IMR-90 (cell line): ENCODE data around the gene ZNF263. TPM values are rescaled to one million over a fixed set of nuclear protein-coding genes. Genes with fewer than 3 reads are reported as not detected.

Experiments used
- ATAC-seq: fragments of 200-7000 bp; cut with Tn5 transposase; 2 replicates; pipeline ENCODE4 v1.9.1; 2020; ENCODE audit warnings: low read depth, mild to moderate bottlenecking, moderate library complexity
- BruUV-seq: library from RNA; stranded (reverse); fragments of 400-500 nt; replicated peaks from 2 replicates; lab custom pipeline; 2021; lab: Mats Ljungman, UMichigan
- CTCF ChIA-PET: fragments of 300-600 bp; formaldehyde crosslinking; extraction: SDS; loops from one replicate; lab custom pipeline; 2021; ENCODE audit warnings: antibody characterized with exemption; lab: Yijun Ruan, JAX
- POLR2A ChIA-PET: fragments of 300-600 bp; sonication (Branson Sonifier 250); formaldehyde crosslinking; loops from one replicate; lab custom pipeline; 2022; ENCODE audit warnings: antibody characterized with exemption; ENCODE audit not compliant: unreplicated experiment; lab: Charles Lee
- DNase-seq: peaks from one replicate; pipeline ENCODE4 v3.0.0; 2013
- H2AFZ ChIP-seq: replicated peaks from 2 replicates; pipeline ENCODE3; 2013; ENCODE audit warnings: low read length, mild to moderate bottlenecking; ENCODE audit not compliant: poor library complexity
- H2AK5ac ChIP-seq: 2 replicates; pipeline ENCODE4 v1.6.1; 2013; ENCODE audit warnings: low read depth, low read length, inconsistent platforms
- H2AK9ac ChIP-seq: replicated peaks from 2 replicates; pipeline ENCODE3; 2013; ENCODE audit warnings: mild to moderate bottlenecking, low read depth, low read length, moderate library complexity; ENCODE audit not compliant: poor library complexity
- H2BK120ac ChIP-seq: 2 replicates; pipeline ENCODE4 v1.6.1; 2013; ENCODE audit warnings: low read depth, low read length, inconsistent platforms
- H2BK15ac ChIP-seq: 3 replicates; pipeline ENCODE4 v1.6.1; 2013; ENCODE audit warnings: low read depth, low read length, inconsistent platforms
- H2BK20ac ChIP-seq: 2 replicates; pipeline ENCODE4 v1.6.1; 2013; ENCODE audit warnings: low read depth, mild to moderate bottlenecking, inconsistent platforms, low read length, moderate library complexity
- H2BK5ac ChIP-seq: 2 replicates; pipeline ENCODE4 v1.6.1; 2013; ENCODE audit warnings: mild to moderate bottlenecking, low read depth, low read length, inconsistent platforms; ENCODE audit not compliant: poor library complexity, severe bottlenecking
- H3K14ac ChIP-seq: replicated peaks from 2 replicates; pipeline ENCODE4 v1.6.1; 2013; ENCODE audit warnings: low read depth, low read length, inconsistent platforms
- H3K18ac ChIP-seq: 2 replicates; pipeline ENCODE4 v1.6.1; 2013; ENCODE audit warnings: low read depth, low read length, control low read depth
- H3K23ac ChIP-seq: 2 replicates; pipeline ENCODE4 v1.6.1; 2013; ENCODE audit warnings: low read depth, low read length, inconsistent platforms
- H3K27ac ChIP-seq: 2 replicates; pipeline ENCODE4 v1.5.1; 2013; ENCODE audit warnings: mild to moderate bottlenecking, control low read depth, low read length; ENCODE audit not compliant: insufficient read depth
- H3K27me3 ChIP-seq: 2 replicates; pipeline ENCODE4 v1.6.1; 2013; ENCODE audit warnings: low read length; ENCODE audit not compliant: control insufficient read depth, insufficient read depth
- H3K36me3 ChIP-seq: 2 replicates; pipeline ENCODE4 v1.6.1; 2013; ENCODE audit warnings: low read length, mixed read lengths; ENCODE audit not compliant: control insufficient read depth, insufficient read depth
- H3K4ac ChIP-seq: 2 replicates; pipeline ENCODE4 v1.6.1; 2013; ENCODE audit warnings: low read depth, low read length, inconsistent platforms
- H3K4me1 ChIP-seq: 2 replicates; pipeline ENCODE4 v1.6.1; 2013; ENCODE audit warnings: low read length, mixed read lengths; ENCODE audit not compliant: control insufficient read depth, insufficient read depth
- H3K4me2 ChIP-seq: 2 replicates; pipeline ENCODE4 v1.6.1; 2013; ENCODE audit warnings: low read depth, mild to moderate bottlenecking, control low read depth, low read length, moderate library complexity
- H3K4me3 ChIP-seq: 2 replicates; pipeline ENCODE4 v1.5.1; 2013; ENCODE audit warnings: low read depth, mild to moderate bottlenecking, control low read depth, low read length, moderate library complexity; ENCODE audit not compliant: insufficient read depth
- H3K56ac ChIP-seq: 2 replicates; pipeline ENCODE4 v1.6.1; 2013; ENCODE audit warnings: low read length, inconsistent platforms; ENCODE audit not compliant: insufficient read depth; ENCODE audit errors: extremely low read depth
- H3K79me1 ChIP-seq, 2 experiments: 2 replicates each; pipeline ENCODE4 v1.6.1; 2013; ENCODE audit warnings: low read length in 2 of 2, inconsistent platforms in 1 of 2, low read depth in 1 of 2
- H3K9ac ChIP-seq: 2 replicates; pipeline ENCODE4 v1.6.1; 2013; ENCODE audit warnings: low read depth, low read length, control low read depth
- H3K9me1 ChIP-seq: 2 replicates; pipeline ENCODE4 v1.6.1; 2013; ENCODE audit warnings: low read length, inconsistent platforms; ENCODE audit not compliant: insufficient read depth
- H3K9me3 ChIP-seq: 2 replicates; pipeline ENCODE4 v1.6.1; 2013; ENCODE audit warnings: low read length; ENCODE audit not compliant: control insufficient read depth, insufficient read depth
- H4K20me1 ChIP-seq: 2 replicates; pipeline ENCODE4 v1.6.1; 2013; ENCODE audit warnings: low read length, inconsistent platforms; ENCODE audit not compliant: insufficient read depth
- H4K5ac ChIP-seq: 2 replicates; pipeline ENCODE4 v1.6.1; 2013; ENCODE audit warnings: mild to moderate bottlenecking, low read depth, low read length, control low read depth
- H4K8ac ChIP-seq, 2 experiments: 2 replicates each; pipeline ENCODE4 v1.6.1; 2013; ENCODE audit warnings: low read depth in 2 of 2, low read length in 2 of 2, control low read depth in 1 of 2, inconsistent platforms in 1 of 2
- H4K91ac ChIP-seq: 2 replicates; pipeline ENCODE4 v1.6.1; 2013; ENCODE audit warnings: low read depth, low read length, inconsistent platforms; ENCODE audit not compliant: insufficient read depth
- BHLHE40 ChIP-seq: fragments of 150-350 bp; IDR thresholded peaks from 2 replicates; pipeline ENCODE4 v1.6.1; 2016; ENCODE audit warnings: mild to moderate bottlenecking, low read depth, low read length
- CEBPB ChIP-seq: IDR thresholded peaks from 2 replicates; pipeline ENCODE4 v1.6.1; 2012; ENCODE audit warnings: low read depth, low read length, improper control_type of control experiment
- CHD1 ChIP-seq: IDR thresholded peaks from 2 replicates; pipeline ENCODE4 v1.6.1; 2012; ENCODE audit warnings: low read depth, low read length, improper control_type of control experiment
- ELK1 ChIP-seq: fragments of 150-350 bp; IDR thresholded peaks from 2 replicates; pipeline ENCODE4 v1.6.1; 2016; ENCODE audit warnings: low read depth, mild to moderate bottlenecking, low read length, moderate library complexity, borderline replicate concordance
- FOS ChIP-seq: fragments of 150-350 bp; IDR thresholded peaks from 2 replicates; pipeline ENCODE4 v1.6.1; 2016; ENCODE audit warnings: low read depth, low read length
- MAFK ChIP-seq: IDR thresholded peaks from 2 replicates; pipeline ENCODE4 v1.6.1; 2012; ENCODE audit warnings: low read depth, low read length, improper control_type of control experiment
- MAZ ChIP-seq: IDR thresholded peaks from 2 replicates; pipeline ENCODE4 v1.6.1; 2012; ENCODE audit warnings: low read depth, mild to moderate bottlenecking, low read length, improper control_type of control experiment, moderate library complexity, borderline replicate concordance
- MXI1 ChIP-seq: IDR thresholded peaks from 2 replicates; pipeline ENCODE4 v1.6.1; 2012; ENCODE audit warnings: low read depth, mild to moderate bottlenecking, low read length, moderate library complexity, borderline replicate concordance
- NFE2L2 ChIP-seq: fragments of 150-350 bp; IDR thresholded peaks from 2 replicates; pipeline ENCODE4 v1.6.1; 2016; ENCODE audit warnings: low read depth, mild to moderate bottlenecking, low read length
- POLR2A ChIP-seq: IDR thresholded peaks from 2 replicates; pipeline ENCODE4 v1.6.1; 2012; ENCODE audit warnings: mild to moderate bottlenecking, low read depth, low read length
- RAD21 ChIP-seq: IDR thresholded peaks from 2 replicates; pipeline ENCODE4 v1.6.1; 2012; ENCODE audit warnings: low read length, improper control_type of control experiment
- RCOR1 ChIP-seq: IDR thresholded peaks from 2 replicates; pipeline ENCODE4 v1.6.1; 2012; ENCODE audit warnings: mild to moderate bottlenecking, low read length, improper control_type of control experiment; ENCODE audit not compliant: insufficient replicate concordance
- RFX5 ChIP-seq: IDR thresholded peaks from 2 replicates; pipeline ENCODE4 v1.8.0; 2012; ENCODE audit warnings: low read depth, mild to moderate bottlenecking, low read length, moderate library complexity
- SMC3 ChIP-seq: fragments of 150-350 bp; IDR thresholded peaks from 2 replicates; pipeline ENCODE4 v1.6.1; 2016; ENCODE audit warnings: low read depth, mild to moderate bottlenecking, antibody characterized with exemption, low read length, moderate library complexity
- WGBS, 2 experiments: methylation state at CpG; one replicate each; pipeline versions ENCODE4 v1.1.5 to v1.1.7; 2013; ENCODE audit warnings: missing lambda C conversion rate in 2 of 2; ENCODE audit not compliant: insufficient read length in 1 of 2; ENCODE audit errors: extremely low coverage in 2 of 2; 5-methylcytosine and 5-hydroxymethylcytosine counted together
- dilution Hi-C: fragments of 300-500 bp; cut with HindIII; formaldehyde crosslinking; loops from one replicate; pipeline ENCODE4 v1.14.3; 2018; ENCODE audit warnings: low sequenced_read_pairs; ENCODE audit not compliant: unreplicated experiment
- in situ Hi-C: fragments of 300-500 bp; cut with MboI; formaldehyde crosslinking; loops from 3 replicates; pipeline ENCODE4 v1.14.3; 2019; ENCODE audit warnings: low sequenced_read_pairs, inconsistent platforms, mixed read lengths
- intact Hi-C: fragments of 100-400 bp; cut with micrococcal nuclease; formaldehyde crosslinking; loops from 2 replicates; pipeline ENCODE4 v1.10.0; 2022
- polyA plus RNA-seq, 3 experiments: library from polyadenylated mRNA; depleted of rRNA; stranded (reverse); fragments of >200 nt; gene quantifications; 2 replicates each; pipeline ENCODE4 v1.2.3, GENCODE V29; 2012; ENCODE audit warnings: low replicate concordance in 1 of 3
- total RNA-seq: library from RNA; depleted of rRNA; stranded (reverse); fragments of >200 nt; gene quantifications from 2 replicates; pipeline ENCODE4 v1.2.3, GENCODE V29; 2012
- TF ChIP-seq, protein P1 (sequence below): conservative IDR thresholded peaks from 2 replicates; pipeline ENCODE4 v1.5.1; 2012; ENCODE audit warnings: mild to moderate bottlenecking, low read depth, low read length, improper control_type of control experiment

ZNF263 gene
- total and polyA plus RNA-seq, 2 of the 4 experiments (the other 2 are of a cell fraction), result 20.8 to 40.3 TPM

- Histone ChIP-seq H3K27me3 (peaks cover 3% of the 10 kb centered on the region), H3K79me1 (peaks cover 8 to 36% of the 10 kb centered on the region in 2 experiments), H3K9me3 (peaks cover 3% of the 10 kb centered on the region; the same call in 1 of the 2 replicates), H4K5ac (no peak overlapping the region), H2AFZ (no peak overlapping the region), H2BK5ac (no peak overlapping the region), H3K14ac (no peak overlapping the region), H3K23ac (no peak overlapping the region; the same call in 1 of the 2 replicates), H3K4me1 (peaks cover 6% of the 10 kb centered on the region; the same call in 1 of the 2 replicates), H4K8ac (peak overlapping the region in 1 of 2 experiments; percentile 57; a peak in 1 of 4 replicates), H3K27ac (no peak overlapping the region), H3K36me3 (peaks cover 8% of the 10 kb centered on the region), H3K18ac (no peak overlapping the region), H3K9ac (no peak overlapping the region), H4K91ac (no peak overlapping the region), H3K4ac (no peak overlapping the region), H3K9me1 (no peaks in the 10 kb centered on the region), H2BK15ac (no peak overlapping the region), H2AK9ac (no peak overlapping the region), H3K4me3 (no peak overlapping the region), H4K20me1 (peaks cover 19% of the 10 kb centered on the region), H2AK5ac (no peak overlapping the region), H2BK120ac (no peak overlapping the region), H2BK20ac (no peak overlapping the region), H3K56ac (no peak overlapping the region), H3K4me2 (no peak overlapping the region)
- TF ChIP-seq FOS (no peak), MAFK (no peak), SMC3 (no peak), RAD21 (no peak), CHD1 (no peak), POLR2A (no peak), MXI1 (no peak), CEBPB (no peak), RFX5 (no peak), BHLHE40 (no peak), MAZ (no peak), RCOR1 (no peak), NFE2L2 (no peak), ELK1 (no peak)
- TF ChIP-seq, protein P1, sequence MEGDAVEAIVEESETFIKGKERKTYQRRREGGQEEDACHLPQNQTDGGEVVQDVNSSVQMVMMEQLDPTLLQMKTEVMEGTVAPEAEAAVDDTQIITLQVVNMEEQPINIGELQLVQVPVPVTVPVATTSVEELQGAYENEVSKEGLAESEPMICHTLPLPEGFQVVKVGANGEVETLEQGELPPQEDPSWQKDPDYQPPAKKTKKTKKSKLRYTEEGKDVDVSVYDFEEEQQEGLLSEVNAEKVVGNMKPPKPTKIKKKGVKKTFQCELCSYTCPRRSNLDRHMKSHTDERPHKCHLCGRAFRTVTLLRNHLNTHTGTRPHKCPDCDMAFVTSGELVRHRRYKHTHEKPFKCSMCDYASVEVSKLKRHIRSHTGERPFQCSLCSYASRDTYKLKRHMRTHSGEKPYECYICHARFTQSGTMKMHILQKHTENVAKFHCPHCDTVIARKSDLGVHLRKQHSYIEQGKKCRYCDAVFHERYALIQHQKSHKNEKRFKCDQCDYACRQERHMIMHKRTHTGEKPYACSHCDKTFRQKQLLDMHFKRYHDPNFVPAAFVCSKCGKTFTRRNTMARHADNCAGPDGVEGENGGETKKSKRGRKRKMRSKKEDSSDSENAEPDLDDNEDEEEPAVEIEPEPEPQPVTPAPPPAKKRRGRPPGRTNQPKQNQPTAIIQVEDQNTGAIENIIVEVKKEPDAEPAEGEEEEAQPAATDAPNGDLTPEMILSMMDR, result no peak
- POLR2A ChIA-PET, result no interaction called here
- intact Hi-C loops, result loop anchor here (10.0 kb wide), 1 partner anchor 223 kb away; the partner anchor contains the start of gene CLUAP1
- no CpG with 5 or more reads among the region's 6 CpGs for WGBS, 2 experiments
- no peak for DNase-seq
- no TSS peak for BruUV-seq
- dilution Hi-C loops, result no loop called here
- no peak for ATAC-seq
- CTCF ChIA-PET, result no interaction called here
- in situ Hi-C loops, result no loop called here
These were observed 2.0 kb upstream of the ZNF263 start for GRCh38 chr16:3281222-3281820.
